Activated naive CD8-positive, alpha-beta T cell treated with anti-CD3 and anti-CD28 coated beads for 36 hours (primary cell): ENCODE data around the gene SOX5. TPM values are rescaled to one million over a fixed set of nuclear protein-coding genes. Genes with fewer than 3 reads are reported as not detected.
"Not testable (repeated sequence)": the region's sequence is repeated elsewhere in the genome, so short reads cannot be mapped to it uniquely, and the experiment has no call there.

Source experiments
- DNase-seq: peaks from one replicate; pipeline ENCODE4 v3.0.0; 2021
- H3K27ac Mint-ChIP-seq: one replicate; pipeline ENCODE4 v1.8.0; 2022; ENCODE audit warnings: mild to moderate bottlenecking, moderate library complexity, mixed read lengths
- H3K27me3 Mint-ChIP-seq: one replicate; pipeline ENCODE4 v1.8.0; 2022; ENCODE audit warnings: mild to moderate bottlenecking, mixed read lengths
- H3K36me3 Mint-ChIP-seq: one replicate; pipeline ENCODE4 v1.8.0; 2021; ENCODE audit warnings: mild to moderate bottlenecking, mixed read lengths
- H3K4me1 Mint-ChIP-seq: one replicate; pipeline ENCODE4 v1.8.0; 2021; ENCODE audit warnings: mixed read lengths
- H3K4me3 Mint-ChIP-seq: one replicate; pipeline ENCODE4 v1.8.0; 2022; ENCODE audit warnings: mild to moderate bottlenecking, moderate library complexity, mixed read lengths
- H3K9me3 Mint-ChIP-seq: one replicate; pipeline ENCODE4 v1.8.0; 2022; ENCODE audit warnings: mixed read lengths
- total RNA-seq, 2 experiments: library from RNA; stranded (reverse); gene quantifications; one replicate each; pipeline ENCODE4 v1.2.3, GENCODE V29; 2021

Gene SOX5
- total RNA-seq, 2 experiments from 2014 or later = not detected

DNA sequence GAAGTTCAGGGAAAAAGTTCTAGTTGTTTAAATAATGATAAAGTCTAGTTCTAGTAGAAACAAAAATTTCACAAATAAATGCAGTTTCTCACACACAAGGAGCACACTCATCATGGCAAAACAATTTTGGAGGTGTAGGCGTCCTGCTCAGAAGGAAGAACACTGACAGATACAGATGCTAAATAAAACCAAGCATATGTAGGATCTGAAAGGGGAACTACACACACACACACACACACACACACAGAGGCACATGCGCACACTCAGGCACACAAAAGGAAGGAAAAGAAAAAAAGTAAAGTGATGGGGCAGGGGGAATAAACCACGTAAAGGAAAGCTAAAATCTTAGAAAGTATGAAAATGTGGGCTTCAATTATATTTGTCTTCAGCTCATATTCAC lies 117.7 kb downstream of the SOX5 start:
- Mint-ChIP-seq H3K27ac (no peak overlapping the region), H3K4me3 (no peak overlapping the region), H3K27me3 (no peaks in the 10 kb centered on the region), H3K9me3 (peaks cover 2% of the 10 kb centered on the region), H3K4me1 (no peaks in the 10 kb centered on the region), H3K36me3 (no peaks in the 10 kb centered on the region)
- no peak for DNase-seq

DNA sequence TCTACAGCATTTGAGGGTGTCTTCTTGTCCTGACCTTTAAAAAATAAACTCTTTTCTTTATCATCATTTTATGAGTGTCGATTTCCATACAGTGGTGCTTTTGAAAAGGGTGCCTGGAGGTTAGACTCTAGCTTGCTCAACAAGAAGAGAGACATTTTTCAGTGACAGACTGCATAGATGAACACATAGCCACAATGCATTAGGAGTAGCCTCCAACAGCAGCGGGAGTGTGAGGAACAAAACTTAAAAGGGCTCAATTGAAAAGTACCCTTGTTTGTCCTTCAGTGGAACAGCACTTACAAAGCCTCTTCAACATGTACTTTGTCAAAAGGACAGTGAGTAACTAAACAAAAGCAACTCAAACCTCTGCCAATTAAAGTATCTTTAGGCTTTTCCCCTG lies 119.3 kb downstream of the SOX5 start:
- Mint-ChIP-seq H3K9me3 (peaks cover 2% of the 10 kb centered on the region), H3K4me1 (no peaks in the 10 kb centered on the region), H3K27me3 (no peaks in the 10 kb centered on the region), H3K4me3 (no peak overlapping the region), H3K27ac (no peak overlapping the region), H3K36me3 (no peaks in the 10 kb centered on the region)
- no peak for DNase-seq

GRCh38 chr12:23827353-23827752 lies 122.1 kb downstream of the SOX5 start:
- Mint-ChIP-seq H3K4me1 (no peaks in the 10 kb centered on the region), H3K36me3 (no peaks in the 10 kb centered on the region), H3K27ac (no peak overlapping the region), H3K27me3 (no peaks in the 10 kb centered on the region), H3K4me3 (no peak overlapping the region), H3K9me3 (no peaks in the 10 kb centered on the region)
- no peak for DNase-seq

DNA sequence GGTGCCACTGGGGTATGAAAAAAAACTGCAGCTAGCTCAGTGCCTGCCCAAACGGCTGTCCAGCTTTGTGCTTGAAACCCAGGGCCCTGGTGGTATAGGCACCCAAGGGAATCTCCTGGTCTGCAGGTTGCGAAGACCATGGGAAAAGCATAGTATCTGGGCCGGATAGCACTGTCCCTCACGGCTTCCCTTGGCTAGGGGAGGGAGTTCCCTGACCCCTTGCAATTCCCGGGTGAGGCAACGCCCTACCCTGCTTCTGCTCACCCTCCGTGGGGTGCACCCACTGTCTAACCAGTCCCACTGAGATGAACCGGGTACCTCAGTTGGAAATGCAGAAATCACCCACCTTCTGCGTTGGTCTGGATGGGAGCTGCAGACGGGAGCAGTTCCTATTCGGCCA lies 124.3 kb downstream of the SOX5 start:
- not testable (repeated sequence) for H3K27ac Mint-ChIP-seq, H3K4me1 Mint-ChIP-seq, H3K4me3 Mint-ChIP-seq, H3K36me3 Mint-ChIP-seq, DNase-seq, H3K27me3 Mint-ChIP-seq, H3K9me3 Mint-ChIP-seq

GRCh38 chr12:23824358-23824757 lies 125.1 kb downstream of the SOX5 start:
- H3K9me3 Mint-ChIP-seq = peaks cover 2% of the 10 kb centered on the region
- H3K36me3 Mint-ChIP-seq = no peaks in the 10 kb centered on the region
- no peaks in the 10 kb centered on the region for H3K4me1 Mint-ChIP-seq

DNA sequence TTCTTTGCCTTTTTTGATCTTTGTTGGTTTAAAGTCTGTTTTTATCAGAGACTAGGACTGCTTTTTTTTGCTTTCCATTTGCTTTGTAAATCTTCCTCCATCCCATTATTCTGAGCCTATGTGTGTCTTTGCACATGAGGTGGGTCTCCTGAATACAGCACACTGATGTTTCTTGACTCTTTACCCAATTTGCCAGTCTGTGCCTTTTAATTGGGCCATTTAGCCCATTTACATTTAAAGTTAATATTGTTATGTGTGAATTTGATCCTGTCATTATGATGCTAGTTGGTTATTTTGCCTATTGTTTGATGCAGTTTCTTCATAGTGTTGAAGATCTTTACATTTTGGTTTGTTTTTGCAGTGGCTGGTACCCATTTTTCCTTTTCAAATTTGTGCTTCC lies 126.6 kb downstream of the SOX5 start:
- not testable (repeated sequence) for DNase-seq, H3K27ac Mint-ChIP-seq, H3K4me1 Mint-ChIP-seq, H3K9me3 Mint-ChIP-seq, H3K4me3 Mint-ChIP-seq, H3K36me3 Mint-ChIP-seq, H3K27me3 Mint-ChIP-seq

More at GRCh38 chr12:23824358-23824757, 125.1 kb downstream of the SOX5 start:
- Mint-ChIP-seq H3K4me3 (no peak overlapping the region), H3K27ac (no peak overlapping the region), H3K27me3 (no peaks in the 10 kb centered on the region)
- no peak for DNase-seq

- H3K27ac Mint-ChIP-seq = no peak overlapping the region
- H3K9me3 Mint-ChIP-seq = peaks cover 2% of the 10 kb centered on the region
- DNase-seq = no peak
- H3K36me3 Mint-ChIP-seq = no peaks in the 10 kb centered on the region
- peaks cover 2% of the 10 kb centered on the region for H3K27me3 Mint-ChIP-seq
- no peak overlapping the region for H3K4me3 Mint-ChIP-seq
- no peaks in the 10 kb centered on the region for H3K4me1 Mint-ChIP-seq
Observed at GRCh38 chr12:23817345-23817744, 132.1 kb downstream of the SOX5 start.

DNA sequence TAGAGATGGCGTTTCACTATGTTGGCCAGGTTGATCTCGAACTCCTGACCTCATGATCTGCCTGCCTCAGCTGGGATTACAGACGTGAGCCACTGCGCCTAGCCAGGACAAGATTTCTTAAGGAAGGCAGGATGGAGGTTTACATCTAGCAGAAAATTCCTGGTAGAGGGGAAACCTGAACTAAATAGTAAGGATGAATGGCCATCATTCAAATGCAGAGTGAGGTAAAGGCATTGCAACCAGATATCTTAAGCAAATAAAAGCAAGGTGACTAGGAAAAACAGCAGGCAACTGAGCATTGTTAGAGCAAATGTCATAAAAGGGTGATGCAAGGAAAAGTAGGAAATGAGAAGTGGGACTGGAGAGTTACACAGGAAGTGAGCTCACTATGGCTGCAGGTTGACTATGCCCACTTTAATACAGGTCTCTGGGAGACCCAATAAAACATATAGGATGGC lies 133.0 kb downstream of the SOX5 start:
- H3K36me3 Mint-ChIP-seq = no peaks in the 10 kb centered on the region
- no peak for DNase-seq
- H3K27ac Mint-ChIP-seq = no peak overlapping the region
- peaks cover 2% of the 10 kb centered on the region for H3K9me3 Mint-ChIP-seq
- peaks cover 2% of the 10 kb centered on the region for H3K27me3 Mint-ChIP-seq
- no peaks in the 10 kb centered on the region for H3K4me1 Mint-ChIP-seq
- no peak overlapping the region for H3K4me3 Mint-ChIP-seq

DNA sequence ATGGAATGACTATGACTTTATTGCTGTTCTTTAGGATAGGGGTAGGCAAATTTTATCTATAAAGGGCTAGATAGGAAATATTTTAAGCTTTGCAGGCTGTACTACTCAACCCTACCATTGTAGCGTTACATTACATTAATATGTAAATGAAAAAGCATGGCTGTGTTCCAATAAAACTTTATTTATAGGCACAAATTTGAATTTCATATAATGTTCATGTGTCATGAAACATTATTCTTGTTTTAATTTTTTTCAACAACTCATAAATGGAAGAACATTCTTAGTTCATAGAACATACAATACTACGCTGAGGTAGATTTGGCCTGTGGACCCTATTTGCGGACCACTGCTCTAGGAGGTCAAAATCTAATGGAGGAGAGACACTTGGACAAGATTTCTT lies 133.7 kb downstream of the SOX5 start:
- Mint-ChIP-seq H3K4me1 (no peaks in the 10 kb centered on the region), H3K27ac (no peak overlapping the region), H3K36me3 (no peaks in the 10 kb centered on the region), H3K9me3 (peaks cover 2% of the 10 kb centered on the region), H3K27me3 (peaks cover 2% of the 10 kb centered on the region), H3K4me3 (no peak overlapping the region)
- no peak for DNase-seq

DNA sequence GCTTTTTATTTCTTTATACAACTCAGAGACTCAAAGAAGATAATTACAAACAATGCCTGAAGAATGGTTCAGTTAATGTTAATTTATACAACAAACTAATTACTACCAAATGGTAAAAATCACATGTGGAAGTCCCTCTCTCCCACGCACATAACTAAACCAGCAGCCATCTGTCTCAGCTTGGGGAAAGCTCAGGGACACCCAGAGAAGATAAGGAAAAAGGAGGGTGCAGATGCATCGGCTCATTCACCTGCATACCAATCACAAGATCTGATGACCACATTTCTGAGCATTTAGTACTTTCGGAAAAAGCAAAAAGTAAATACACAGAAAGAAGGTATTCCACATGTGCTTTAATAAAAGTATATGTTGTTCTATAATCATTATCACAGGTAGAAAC lies 136.3 kb downstream of the SOX5 start:
- Mint-ChIP-seq H3K36me3 (no peaks in the 10 kb centered on the region), H3K27me3 (peaks cover 2% of the 10 kb centered on the region), H3K4me1 (no peaks in the 10 kb centered on the region), H3K9me3 (no peaks in the 10 kb centered on the region), H3K4me3 (no peak overlapping the region), H3K27ac (no peak overlapping the region)
- DNase-seq = no peak

DNA sequence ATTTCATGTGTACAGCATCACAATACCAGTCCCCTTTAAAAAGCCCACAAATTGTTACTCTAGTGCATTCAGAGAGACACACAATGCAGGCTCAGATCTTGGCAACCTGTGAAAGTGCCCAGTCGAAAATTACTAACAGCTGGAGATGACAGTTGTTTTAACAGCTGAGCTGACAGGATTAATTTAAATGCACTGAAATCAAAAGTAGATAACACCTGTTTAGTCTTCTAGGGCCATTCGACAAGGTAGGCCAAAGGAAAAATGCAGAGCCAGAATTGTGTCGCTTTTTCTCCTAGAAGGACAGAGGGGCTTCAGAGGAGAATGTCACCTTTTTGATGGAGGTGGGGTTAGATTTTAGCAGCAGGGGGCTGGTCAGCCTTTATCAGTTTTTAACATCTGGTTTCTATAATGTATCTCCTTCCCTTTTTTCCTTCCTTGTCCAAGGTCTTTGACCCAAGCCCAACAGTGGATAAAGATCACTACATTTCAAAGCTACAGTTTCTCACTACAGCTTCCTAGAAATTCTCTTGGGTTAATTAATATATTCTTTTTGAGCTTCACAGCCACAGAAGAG lies 139.1 kb downstream of the SOX5 start:
- Mint-ChIP-seq H3K9me3 (no peaks in the 10 kb centered on the region), H3K4me3 (no peak overlapping the region), H3K27me3 (peaks cover 2% of the 10 kb centered on the region), H3K4me1 (no peaks in the 10 kb centered on the region), H3K36me3 (no peaks in the 10 kb centered on the region), H3K27ac (no peak overlapping the region)
- no peak for DNase-seq

GRCh38 chr12:23803540-23803939 lies 145.9 kb downstream of the SOX5 start:
- H3K9me3 Mint-ChIP-seq = no peaks in the 10 kb centered on the region
- DNase-seq = no peak

GRCh38 chr12:23795494-23795893 lies 154.0 kb downstream of the SOX5 start:
- Mint-ChIP-seq H3K27ac (no peak overlapping the region), H3K27me3 (no peaks in the 10 kb centered on the region), H3K36me3 (no peaks in the 10 kb centered on the region), H3K9me3 (peaks cover 2% of the 10 kb centered on the region), H3K4me1 (no peaks in the 10 kb centered on the region), H3K4me3 (no peak overlapping the region)
- no peak for DNase-seq

More at GRCh38 chr12:23803540-23803939, 145.9 kb downstream of the SOX5 start:
- Mint-ChIP-seq H3K4me1 (no peaks in the 10 kb centered on the region), H3K36me3 (no peaks in the 10 kb centered on the region), H3K4me3 (no peak overlapping the region), H3K27ac (no peak overlapping the region), H3K27me3 (no peaks in the 10 kb centered on the region)

- Mint-ChIP-seq H3K36me3 (no peaks in the 10 kb centered on the region), H3K9me3 (no peaks in the 10 kb centered on the region), H3K27me3 (no peaks in the 10 kb centered on the region), H3K27ac (no peak overlapping the region), H3K4me3 (no peak overlapping the region), H3K4me1 (no peaks in the 10 kb centered on the region)
- no peak for DNase-seq
Observed at GRCh38 chr12:23781118-23781517, 168.4 kb downstream of the SOX5 start.

- no peak overlapping the region for H3K4me3 Mint-ChIP-seq
- H3K4me1 Mint-ChIP-seq = no peaks in the 10 kb centered on the region
- DNase-seq = no peak
- H3K27me3 Mint-ChIP-seq = no peaks in the 10 kb centered on the region
- H3K27ac Mint-ChIP-seq = no peak overlapping the region
- H3K9me3 Mint-ChIP-seq = no peaks in the 10 kb centered on the region
- H3K36me3 Mint-ChIP-seq = no peaks in the 10 kb centered on the region
Observed at GRCh38 chr12:23775208-23775607, 174.3 kb downstream of the SOX5 start.

DNA sequence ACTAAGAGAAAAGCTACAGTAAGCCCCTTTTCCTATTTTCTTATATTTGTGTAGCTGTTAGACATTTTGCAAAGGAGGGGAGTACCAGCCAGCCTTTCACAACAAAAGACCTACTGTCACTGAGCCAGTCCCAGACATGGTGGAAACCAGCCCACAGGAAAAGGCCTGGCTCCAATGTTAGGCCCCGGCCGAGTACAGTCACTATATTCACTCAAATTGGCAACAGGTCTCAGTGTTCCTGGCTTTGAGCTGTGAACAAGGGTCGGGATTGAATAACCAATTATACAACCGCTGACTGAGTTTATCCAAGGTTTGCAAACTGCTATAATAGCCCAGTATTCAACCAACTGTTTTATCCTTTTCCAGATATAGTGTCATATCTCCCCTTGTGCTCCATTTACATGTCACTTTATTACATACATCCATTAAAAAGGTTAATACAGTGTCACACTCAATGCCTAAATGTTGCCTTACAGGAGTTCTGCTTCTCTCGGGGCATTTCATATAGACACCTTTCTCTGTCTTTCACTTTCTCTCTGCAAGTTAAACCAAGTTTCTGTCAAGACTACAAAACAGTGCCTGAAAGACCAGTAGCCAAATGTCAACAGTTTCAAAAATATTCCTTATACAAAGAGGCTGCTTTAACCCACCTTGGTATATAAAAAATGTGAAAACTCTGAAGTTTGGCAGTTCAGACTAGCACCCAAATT lies 178.1 kb downstream of the SOX5 start:
- no peaks in the 10 kb centered on the region for H3K27me3 Mint-ChIP-seq
- H3K9me3 Mint-ChIP-seq = no peaks in the 10 kb centered on the region
- no peaks in the 10 kb centered on the region for H3K4me1 Mint-ChIP-seq
- H3K4me3 Mint-ChIP-seq = no peak overlapping the region
- DNase-seq = no peak
- no peak overlapping the region for H3K27ac Mint-ChIP-seq
- H3K36me3 Mint-ChIP-seq = no peaks in the 10 kb centered on the region
